HEK293 (cell line): Measurements from ENCODE around the gene ZNF507.

Experiments used
- ZNF175 ChIP-seq: fragments of 450-650 bp; formaldehyde crosslinking; IDR thresholded peaks from 2 replicates; pipeline ENCODE4 v1.5.1; 2016; ENCODE audit warnings: missing biosample characterization, missing genetic modification characterization
- ZNF473 ChIP-seq: fragments of 450-650 bp; formaldehyde crosslinking; IDR thresholded peaks from 2 replicates; pipeline ENCODE4 v1.5.1; 2017; ENCODE audit warnings: missing biosample characterization, missing genetic modification characterization
- ZNF792 ChIP-seq: fragments of 450-650 bp; formaldehyde crosslinking; IDR thresholded peaks from 2 replicates; pipeline ENCODE4 v1.5.1; 2016; ENCODE audit warnings: missing biosample characterization, missing genetic modification characterization
- ZNF837 ChIP-seq: fragments of 450-650 bp; formaldehyde crosslinking; IDR thresholded peaks from 2 replicates; pipeline ENCODE4 v1.5.1; 2016; ENCODE audit warnings: missing biosample characterization, missing genetic modification characterization
- TF ChIP-seq, protein P1 (sequence below): fragments of 450-650 bp; formaldehyde crosslinking; IDR thresholded peaks from 2 replicates; pipeline ENCODE4 v1.5.1; 2016; ENCODE audit warnings: missing biosample characterization, missing genetic modification characterization, low read depth
- TF ChIP-seq, protein P2 (sequence below): fragments of 450-650 bp; formaldehyde crosslinking; IDR thresholded peaks from 2 replicates; pipeline ENCODE4 v1.5.1; 2016; ENCODE audit warnings: missing biosample characterization, missing genetic modification characterization
- TF ChIP-seq, protein P3 (sequence below): fragments of 450-650 bp; formaldehyde crosslinking; IDR thresholded peaks from 2 replicates; pipeline ENCODE4 v1.5.1; 2017; ENCODE audit warnings: missing biosample characterization, mild to moderate bottlenecking, missing genetic modification characterization, moderate library complexity
- TF ChIP-seq, protein P4 (sequence below): fragments of 450-650 bp; formaldehyde crosslinking; IDR thresholded peaks from 2 replicates; pipeline ENCODE4 v1.5.1; 2017; ENCODE audit warnings: missing biosample characterization, missing genetic modification characterization

DNA sequence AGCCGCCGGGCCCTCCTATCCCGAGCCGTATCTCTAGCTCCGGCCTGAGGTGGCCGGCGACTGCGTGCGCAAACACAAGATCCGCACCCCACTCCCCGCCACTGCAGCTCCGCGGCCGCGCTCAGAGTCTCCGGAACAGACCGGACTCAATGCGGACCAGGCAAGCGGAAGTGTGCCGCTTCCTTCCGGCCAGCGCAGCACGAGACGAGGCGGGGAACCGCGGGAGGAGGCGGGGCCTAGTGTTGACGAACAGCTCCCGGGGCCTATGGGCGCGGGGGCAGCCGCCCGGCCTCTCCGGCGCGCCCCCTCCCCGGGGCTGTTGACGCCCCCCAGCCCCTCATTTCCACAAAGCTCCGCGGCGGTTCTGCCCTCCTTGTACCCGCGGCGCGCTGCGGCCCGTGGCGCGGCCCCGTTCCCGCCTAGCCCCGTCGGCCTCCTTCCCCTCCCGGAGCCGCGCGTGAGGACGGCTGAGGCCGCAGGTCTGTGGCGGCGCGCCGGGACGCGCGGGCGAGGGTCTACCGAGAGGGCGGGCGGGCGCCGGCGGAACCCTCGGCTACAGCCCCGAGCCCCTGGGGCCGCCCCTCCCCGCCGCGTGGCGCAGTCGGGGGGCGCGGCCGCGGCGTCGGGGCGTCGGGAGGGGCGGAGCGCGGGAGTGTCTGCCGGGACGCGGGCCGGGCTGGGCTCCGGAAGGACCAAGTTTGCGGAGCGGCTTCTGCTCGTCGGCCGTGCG lies 60.2 kb downstream of the ZNF507 start, which contains the start of gene DPY19L3:
- TF ChIP-seq, protein P1, sequence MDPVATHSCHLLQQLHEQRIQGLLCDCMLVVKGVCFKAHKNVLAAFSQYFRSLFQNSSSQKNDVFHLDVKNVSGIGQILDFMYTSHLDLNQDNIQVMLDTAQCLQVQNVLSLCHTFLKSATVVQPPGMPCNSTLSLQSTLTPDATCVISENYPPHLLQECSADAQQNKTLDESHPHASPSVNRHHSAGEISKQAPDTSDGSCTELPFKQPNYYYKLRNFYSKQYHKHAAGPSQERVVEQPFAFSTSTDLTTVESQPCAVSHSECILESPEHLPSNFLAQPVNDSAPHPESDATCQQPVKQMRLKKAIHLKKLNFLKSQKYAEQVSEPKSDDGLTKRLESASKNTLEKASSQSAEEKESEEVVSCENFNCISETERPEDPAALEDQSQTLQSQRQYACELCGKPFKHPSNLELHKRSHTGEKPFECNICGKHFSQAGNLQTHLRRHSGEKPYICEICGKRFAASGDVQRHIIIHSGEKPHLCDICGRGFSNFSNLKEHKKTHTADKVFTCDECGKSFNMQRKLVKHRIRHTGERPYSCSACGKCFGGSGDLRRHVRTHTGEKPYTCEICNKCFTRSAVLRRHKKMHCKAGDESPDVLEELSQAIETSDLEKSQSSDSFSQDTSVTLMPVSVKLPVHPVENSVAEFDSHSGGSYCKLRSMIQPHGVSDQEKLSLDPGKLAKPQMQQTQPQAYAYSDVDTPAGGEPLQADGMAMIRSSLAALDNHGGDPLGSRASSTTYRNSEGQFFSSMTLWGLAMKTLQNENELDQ, result no peak
- TF ChIP-seq, protein P2, sequence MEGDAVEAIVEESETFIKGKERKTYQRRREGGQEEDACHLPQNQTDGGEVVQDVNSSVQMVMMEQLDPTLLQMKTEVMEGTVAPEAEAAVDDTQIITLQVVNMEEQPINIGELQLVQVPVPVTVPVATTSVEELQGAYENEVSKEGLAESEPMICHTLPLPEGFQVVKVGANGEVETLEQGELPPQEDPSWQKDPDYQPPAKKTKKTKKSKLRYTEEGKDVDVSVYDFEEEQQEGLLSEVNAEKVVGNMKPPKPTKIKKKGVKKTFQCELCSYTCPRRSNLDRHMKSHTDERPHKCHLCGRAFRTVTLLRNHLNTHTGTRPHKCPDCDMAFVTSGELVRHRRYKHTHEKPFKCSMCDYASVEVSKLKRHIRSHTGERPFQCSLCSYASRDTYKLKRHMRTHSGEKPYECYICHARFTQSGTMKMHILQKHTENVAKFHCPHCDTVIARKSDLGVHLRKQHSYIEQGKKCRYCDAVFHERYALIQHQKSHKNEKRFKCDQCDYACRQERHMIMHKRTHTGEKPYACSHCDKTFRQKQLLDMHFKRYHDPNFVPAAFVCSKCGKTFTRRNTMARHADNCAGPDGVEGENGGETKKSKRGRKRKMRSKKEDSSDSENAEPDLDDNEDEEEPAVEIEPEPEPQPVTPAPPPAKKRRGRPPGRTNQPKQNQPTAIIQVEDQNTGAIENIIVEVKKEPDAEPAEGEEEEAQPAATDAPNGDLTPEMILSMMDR (tag by site-specific recombination), result peak; percentile 5; the same call in 1 of the 2 replicates
- no peak for TF ChIP-seq ZNF175 (tag by site-specific recombination)
- TF ChIP-seq ZNF792, result no peak
- TF ChIP-seq, protein P3, sequence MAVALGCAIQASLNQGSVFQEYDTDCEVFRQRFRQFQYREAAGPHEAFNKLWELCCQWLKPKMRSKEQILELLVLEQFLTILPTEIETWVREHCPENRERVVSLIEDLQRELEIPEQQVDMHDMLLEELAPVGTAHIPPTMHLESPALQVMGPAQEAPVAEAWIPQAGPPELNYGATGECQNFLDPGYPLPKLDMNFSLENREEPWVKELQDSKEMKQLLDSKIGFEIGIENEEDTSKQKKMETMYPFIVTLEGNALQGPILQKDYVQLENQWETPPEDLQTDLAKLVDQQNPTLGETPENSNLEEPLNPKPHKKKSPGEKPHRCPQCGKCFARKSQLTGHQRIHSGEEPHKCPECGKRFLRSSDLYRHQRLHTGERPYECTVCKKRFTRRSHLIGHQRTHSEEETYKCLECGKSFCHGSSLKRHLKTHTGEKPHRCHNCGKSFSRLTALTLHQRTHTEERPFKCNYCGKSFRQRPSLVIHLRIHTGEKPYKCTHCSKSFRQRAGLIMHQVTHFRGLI (tag by site-specific recombination), result no peak
- TF ChIP-seq, protein P4, sequence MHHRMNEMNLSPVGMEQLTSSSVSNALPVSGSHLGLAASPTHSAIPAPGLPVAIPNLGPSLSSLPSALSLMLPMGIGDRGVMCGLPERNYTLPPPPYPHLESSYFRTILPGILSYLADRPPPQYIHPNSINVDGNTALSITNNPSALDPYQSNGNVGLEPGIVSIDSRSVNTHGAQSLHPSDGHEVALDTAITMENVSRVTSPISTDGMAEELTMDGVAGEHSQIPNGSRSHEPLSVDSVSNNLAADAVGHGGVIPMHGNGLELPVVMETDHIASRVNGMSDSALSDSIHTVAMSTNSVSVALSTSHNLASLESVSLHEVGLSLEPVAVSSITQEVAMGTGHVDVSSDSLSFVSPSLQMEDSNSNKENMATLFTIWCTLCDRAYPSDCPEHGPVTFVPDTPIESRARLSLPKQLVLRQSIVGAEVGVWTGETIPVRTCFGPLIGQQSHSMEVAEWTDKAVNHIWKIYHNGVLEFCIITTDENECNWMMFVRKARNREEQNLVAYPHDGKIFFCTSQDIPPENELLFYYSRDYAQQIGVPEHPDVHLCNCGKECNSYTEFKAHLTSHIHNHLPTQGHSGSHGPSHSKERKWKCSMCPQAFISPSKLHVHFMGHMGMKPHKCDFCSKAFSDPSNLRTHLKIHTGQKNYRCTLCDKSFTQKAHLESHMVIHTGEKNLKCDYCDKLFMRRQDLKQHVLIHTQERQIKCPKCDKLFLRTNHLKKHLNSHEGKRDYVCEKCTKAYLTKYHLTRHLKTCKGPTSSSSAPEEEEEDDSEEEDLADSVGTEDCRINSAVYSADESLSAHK (tag by site-specific recombination), result no peak; the same call in 1 of the 2 replicates
- TF ChIP-seq ZNF473, result no peak
- TF ChIP-seq ZNF837 (tag by site-specific recombination), result no peak
